HCT116 (cell line): ENCODE measurements around the gene IMPA2. TPM values are rescaled to one million over a fixed set of nuclear protein-coding genes. Genes with fewer than 3 reads are reported as not detected.

Source experiments
- ATAC-seq: fragments of 200-7000 bp; cut with Tn5 transposase; 2 replicates; pipeline ENCODE4 v1.9.1; 2020; ENCODE audit warnings: mild to moderate bottlenecking, moderate library complexity
- BruUV-seq: library from RNA; stranded (reverse); fragments of 400-500 nt; replicated peaks from 2 replicates; lab custom pipeline; 2021; lab: Mats Ljungman, UMichigan
- CTCF ChIA-PET: fragments of 300-600 bp; sonication (Branson Sonifier 250); formaldehyde crosslinking; loops from one replicate; lab custom pipeline; 2021; ENCODE audit warnings: antibody characterized with exemption; lab: Charles Lee
- POLR2A ChIA-PET: fragments of 300-600, 350-600 bp; sonication (Branson Sonifier 250); formaldehyde crosslinking; loops from one replicate; lab custom pipeline; 2021; ENCODE audit warnings: antibody characterized with exemption; lab: Charles Lee
- RAD21 ChIA-PET, 2 experiments: fragments of 300-600 bp; sonication (Branson Sonifier 250); formaldehyde crosslinking; loops; one replicate each; lab custom pipeline; 2023; ENCODE audit warnings: low total read pairs in 2 of 2; ENCODE audit not compliant: uncharacterized antibody in 2 of 2, unreplicated experiment in 2 of 2, low non-redundant PET in 1 of 2; lab: Charles Lee
- DNase-seq: peaks from one replicate; pipeline ENCODE4 v3.0.0-alpha.2; 2010; ENCODE audit warnings: low read depth, low spot score
- H2AFZ ChIP-seq: fragments of 200-600 bp; shearing (Covaris generic), sonication (generic); 2 replicates; pipeline ENCODE4 v1.6.1; 2017; ENCODE audit warnings: low read depth, mixed run types, mixed read lengths, antibody characterized with exemption, low read length; ENCODE audit not compliant: poor library complexity, severe bottlenecking
- H3K27ac ChIP-seq: 2 replicates; pipeline ENCODE4 v1.5.1; 2012; ENCODE audit warnings: low read depth, low read length
- H3K27me3 ChIP-seq: fragments of 200-600 bp; sonication (generic); 2 replicates; pipeline ENCODE4 v1.6.1; 2016; ENCODE audit warnings: mixed run types, low read length, mixed read lengths; ENCODE audit not compliant: insufficient read depth
- H3K36me3 ChIP-seq, 2 experiments: fragments of 200-500 bp in 1 of 2; fragments of 200-600 bp in 1 of 2; sonication (Bioruptor generic) in 1 of 2; sonication (generic) in 1 of 2; 2 replicates each; pipeline versions ENCODE4 v1.5.1 to v1.6.1; 2014 to 2016; ENCODE audit warnings: low read length in 2 of 2, inconsistent platforms in 1 of 2, mixed read lengths in 1 of 2, mixed run types in 1 of 2; ENCODE audit not compliant: insufficient read depth in 2 of 2, control insufficient read depth in 1 of 2
- H3K4me1 ChIP-seq, 2 experiments: fragments of 200-600 bp in 1 of 2; sonication (generic) in 1 of 2; 2 replicates each; pipeline versions ENCODE4 v1.5.1 to v1.6.1; 2012 to 2017; ENCODE audit warnings: low read length in 2 of 2, inconsistent platforms in 1 of 2, mild to moderate bottlenecking in 1 of 2, mixed read lengths in 1 of 2, mixed run types in 1 of 2, moderate library complexity in 1 of 2; ENCODE audit not compliant: insufficient read depth in 2 of 2, control insufficient read depth in 1 of 2
- H3K4me2 ChIP-seq: fragments of 200-600 bp; sonication (generic); 2 replicates; pipeline ENCODE4 v1.6.1; 2017; ENCODE audit warnings: mixed run types, low read length, mixed read lengths
- H3K4me3 ChIP-seq, 2 experiments: fragments of 200-600 bp in 1 of 2; sonication (generic) in 1 of 2; replicated peaks in 1 of 2; 2 replicates each; pipeline ENCODE4 v1.5.1; 2011 to 2016; ENCODE audit warnings: low read length in 2 of 2, control low read depth in 1 of 2, low read depth in 1 of 2, mild to moderate bottlenecking in 1 of 2, mixed read lengths in 1 of 2, mixed run types in 1 of 2
- H3K79me2 ChIP-seq: fragments of 200-600 bp; sonication (generic); 2 replicates; pipeline ENCODE4 v1.6.1; 2017; ENCODE audit warnings: mild to moderate bottlenecking, mixed run types, low read length, moderate library complexity, mixed read lengths; ENCODE audit not compliant: insufficient read depth
- H3K9ac ChIP-seq: fragments of 200-600 bp; sonication (generic); 2 replicates; pipeline ENCODE4 v1.6.1; 2016; ENCODE audit warnings: low read length, mixed read lengths
- H3K9me2 ChIP-seq: fragments of 200-600 bp; sonication (generic), shearing (Covaris generic); 2 replicates; pipeline ENCODE4 v1.6.1; 2017; ENCODE audit warnings: mixed run types, mild to moderate bottlenecking, moderate library complexity; ENCODE audit not compliant: insufficient read depth
- H3K9me3 ChIP-seq, 2 experiments: fragments of 200-500 bp in 1 of 2; fragments of 200-600 bp in 1 of 2; sonication (Bioruptor generic) in 1 of 2; sonication (generic) in 1 of 2; 2 replicates each; pipeline ENCODE4 v1.6.1; 2014 to 2017; ENCODE audit warnings: low read length in 2 of 2, mixed read lengths in 2 of 2, inconsistent platforms in 1 of 2, low read depth in 1 of 2, mild to moderate bottlenecking in 1 of 2, mixed run types in 1 of 2, moderate library complexity in 1 of 2; ENCODE audit not compliant: control insufficient read depth in 1 of 2, insufficient read depth in 1 of 2
- H4K20me1 ChIP-seq: fragments of 200-600 bp; sonication (generic), shearing (Covaris generic); 2 replicates; pipeline ENCODE4 v1.6.1; 2017; ENCODE audit warnings: mixed run types, mild to moderate bottlenecking, moderate library complexity; ENCODE audit not compliant: insufficient read depth
- CEBPB ChIP-seq: IDR thresholded peaks from 2 replicates; pipeline ENCODE4 v1.6.1; 2012; ENCODE audit warnings: low read depth
- EZH2phosphoT487 ChIP-seq: fragments of 200-600 bp; IDR thresholded peaks from 2 replicates; pipeline ENCODE4 v1.6.1; 2018; ENCODE audit warnings: antibody characterized with exemption, borderline replicate concordance
- JUND ChIP-seq: IDR thresholded peaks from 2 replicates; pipeline ENCODE4 v1.6.1; 2012
- MAX ChIP-seq: IDR thresholded peaks from 2 replicates; pipeline ENCODE4 v1.6.1; 2012
- POLR2A ChIP-seq: IDR thresholded peaks from 2 replicates; pipeline ENCODE4 v1.7.0; 2011; ENCODE audit warnings: borderline replicate concordance; ENCODE audit not compliant: insufficient read depth, insufficient read length; ENCODE audit errors: extremely low read depth
- POLR2AphosphoS5 ChIP-seq: IDR thresholded peaks from 2 replicates; pipeline ENCODE4 v1.6.1; 2011; ENCODE audit warnings: mild to moderate bottlenecking, low read depth, low read length, moderate library complexity
- SIN3A ChIP-seq: IDR thresholded peaks from 2 replicates; pipeline ENCODE4 v1.6.1; 2012; ENCODE audit warnings: low read depth
- SRF ChIP-seq: IDR thresholded peaks from 2 replicates; pipeline ENCODE4 v1.6.1; 2012; ENCODE audit warnings: low read depth
- TCF7L2 ChIP-seq: IDR thresholded peaks from 2 replicates; pipeline ENCODE4 v1.7.0; 2011; ENCODE audit warnings: borderline replicate concordance, inconsistent platforms; ENCODE audit not compliant: insufficient read depth, insufficient read length; ENCODE audit errors: extremely low read depth
- ZFX ChIP-seq: fragments of 450-650 bp; IDR thresholded peaks from 2 replicates; pipeline ENCODE4 v1.6.1; 2017
- ZNF274 ChIP-seq: fragments of 200-500 bp; sonication (Bioruptor generic); IDR thresholded peaks from 2 replicates; pipeline ENCODE4 v1.6.1; 2014; ENCODE audit warnings: mild to moderate bottlenecking, low read depth, low read length, inconsistent platforms
- intact Hi-C: fragments of 100-400 bp; cut with micrococcal nuclease; formaldehyde crosslinking; loops from 2 replicates; pipeline ENCODE4 v1.10.0; 2022
- total RNA-seq: library from RNA; stranded (reverse); gene quantifications from one replicate; pipeline ENCODE4 v1.2.1, GENCODE V29; 2021; ENCODE audit not compliant: unreplicated experiment

Gene IMPA2
- total RNA-seq, 1 experiment from 2014 or later: 32.5 TPM

- no peaks in the 10 kb centered on the region for H3K27me3 ChIP-seq
- no peak overlapping the region for H3K9ac ChIP-seq
- H3K9me2 ChIP-seq: no peaks in the 10 kb centered on the region
- ATAC-seq (no peak), DNase-seq (no peak)
- peaks cover 6 to 19% of the 10 kb centered on the region in 2 experiments; a peak in 3 of 4 replicates for H3K4me1 ChIP-seq
- no peak overlapping the region for H3K27ac ChIP-seq
- no peak for TF ChIP-seq SIN3A
- no peak for TF ChIP-seq POLR2A
- TF ChIP-seq JUND: no peak
- TF ChIP-seq EZH2phosphoT487: no peak
- TF ChIP-seq SRF: no peak
- no peak for TF ChIP-seq TCF7L2
- no peak for TF ChIP-seq MAX
- TF ChIP-seq ZFX: no peak
- no peak for TF ChIP-seq CEBPB
- H3K9me3 ChIP-seq: no peaks in the 10 kb centered on the region
- no peak overlapping the region for H3K4me3 ChIP-seq
- ChIA-PET CTCF (interaction anchor here (1.7 to 8.5 kb wide), 2 partner anchors 42 to 59 kb away, joined by 6 to 162 read pairs; no protein-coding TSS in a partner anchor), RAD21 (interaction anchor here in 1 of 2 experiments (3.9 kb wide), 1 partner anchor 59 kb away, joined by 23 read pairs; no protein-coding TSS in a partner anchor), POLR2A (no interaction called here)
- no peaks in the 10 kb centered on the region; a peak in 1 of 4 replicates for H3K36me3 ChIP-seq
- H4K20me1 ChIP-seq: no peaks in the 10 kb centered on the region
- H3K79me2 ChIP-seq: no peaks in the 10 kb centered on the region
- H2AFZ ChIP-seq: no peak overlapping the region
- intact Hi-C loops: no loop called here
- BruUV-seq: no TSS peak
- H3K4me2 ChIP-seq: no peak overlapping the region
Measured at GRCh38 chr18:11996907-11997306, 15.6 kb downstream of the IMPA2 start.

GRCh38 chr18:11997466-11997865, 16.2 kb downstream of the IMPA2 start:
- Histone ChIP-seq H3K36me3 (no peaks in the 10 kb centered on the region; a peak in 1 of 4 replicates), H3K9ac (no peak overlapping the region), H3K27me3 (no peaks in the 10 kb centered on the region), H3K4me3 (no peak overlapping the region), H3K4me1 (peaks cover 6 to 19% of the 10 kb centered on the region in 2 experiments; a peak in 3 of 4 replicates), H3K27ac (no peak overlapping the region), H3K9me2 (no peaks in the 10 kb centered on the region), H3K4me2 (no peak overlapping the region), H3K79me2 (no peaks in the 10 kb centered on the region), H2AFZ (no peak overlapping the region), H3K9me3 (no peaks in the 10 kb centered on the region), H4K20me1 (no peaks in the 10 kb centered on the region)
- ChIA-PET CTCF (interaction anchor here (8.5 kb wide), 1 partner anchor 60 kb away, joined by 162 read pairs; no protein-coding TSS in a partner anchor), RAD21 (no interaction called here), POLR2A (no interaction called here)
- no peak for DNase-seq
- TF ChIP-seq POLR2AphosphoS5: no peak
- TF ChIP-seq ZNF274: no peak
- intact Hi-C loops: no loop called here
- BruUV-seq: no TSS peak
- no peak for ATAC-seq
